RCC 7860 (cell line): ENCODE data around the gene SDC1.
"Not testable (repeated sequence)": the region's sequence is repeated elsewhere in the genome, so short reads cannot be mapped to it uniquely, and the experiment has no call there.

Source experiments
- DNase-seq: peaks from one replicate; pipeline ENCODE4 v3.0.0-alpha.2; 2015; ENCODE audit warnings: low spot score
- FAIRE-seq: peaks from 2 replicates; lab custom pipeline; 2012; peaks lifted over from hg19 to GRCh38; lab: Jason Lieb, UNC

The SDC1 gene

DNA sequence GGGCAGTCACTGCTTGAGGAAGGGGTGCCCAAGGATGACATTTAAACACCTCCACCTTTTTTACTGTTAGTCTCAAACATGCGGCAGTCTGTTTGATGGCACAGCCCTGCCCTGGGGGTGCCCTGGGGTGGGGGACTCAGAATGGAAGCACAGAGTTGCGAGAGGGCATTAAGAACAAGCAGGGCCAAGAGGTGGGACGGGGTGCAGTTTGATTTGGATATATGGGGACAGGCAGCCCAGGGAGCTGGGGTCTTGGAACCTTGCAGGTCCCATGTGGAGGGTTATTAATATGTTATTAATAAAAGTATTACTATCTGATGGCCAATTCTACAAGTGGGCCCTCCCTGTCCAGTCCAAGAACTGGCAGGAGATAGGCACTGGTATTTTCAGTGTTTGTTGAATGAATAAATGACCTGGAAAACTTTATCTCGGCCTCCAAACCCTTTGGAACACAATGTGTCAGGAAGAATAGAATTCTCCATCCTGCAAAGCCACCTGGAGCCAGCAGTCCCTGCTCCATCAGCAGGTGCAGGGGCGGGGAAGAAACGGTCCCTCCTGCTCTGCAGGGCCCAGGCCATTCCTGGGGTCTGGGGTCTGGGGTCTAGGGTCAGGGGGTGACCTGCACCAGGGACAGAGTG is 25.2 kb downstream of the SDC1 start:
- FAIRE-seq (no peak), DNase-seq (no peak)

DNA sequence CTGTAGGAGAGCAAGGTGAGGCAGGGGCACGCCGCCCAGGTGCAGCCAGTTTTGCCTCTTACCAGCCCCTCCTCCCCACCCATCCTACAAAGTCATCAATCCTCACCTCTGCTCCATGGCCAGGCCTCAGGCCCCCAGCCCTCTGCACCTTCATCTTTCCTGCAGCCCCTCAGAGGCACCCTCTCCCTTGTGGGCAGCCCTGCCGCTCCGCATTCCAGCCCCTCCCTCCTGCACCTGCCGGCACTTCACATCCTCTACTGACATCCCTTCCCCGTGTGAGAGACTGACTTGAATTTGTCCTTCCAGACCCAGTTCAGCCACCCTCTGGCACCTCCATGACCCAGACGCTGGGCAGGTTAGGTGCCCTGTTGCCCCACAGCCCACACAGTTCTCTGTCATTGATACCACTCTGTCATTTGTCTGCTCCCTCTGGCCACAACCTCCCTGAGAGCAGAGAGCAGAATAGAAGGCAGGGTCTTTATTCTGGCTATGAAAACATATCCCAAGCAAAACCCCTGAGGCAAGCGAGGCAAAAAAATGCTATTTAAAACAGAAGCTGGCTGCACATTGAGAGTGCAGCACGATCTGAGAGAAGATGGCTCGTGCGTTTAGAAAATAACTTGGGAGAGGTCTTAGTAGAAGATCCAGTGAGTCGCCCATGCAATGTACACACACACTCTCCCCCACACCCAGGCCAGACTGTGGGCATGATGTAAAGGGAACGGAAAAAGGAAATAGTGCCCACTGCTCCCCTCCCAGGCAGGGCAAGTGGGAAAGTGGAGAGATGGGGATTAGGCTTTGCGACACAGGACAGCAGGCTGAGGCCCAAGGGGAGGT is 25.9 kb downstream of the SDC1 start:
- DNase-seq (no peak), FAIRE-seq (no peak)

DNA sequence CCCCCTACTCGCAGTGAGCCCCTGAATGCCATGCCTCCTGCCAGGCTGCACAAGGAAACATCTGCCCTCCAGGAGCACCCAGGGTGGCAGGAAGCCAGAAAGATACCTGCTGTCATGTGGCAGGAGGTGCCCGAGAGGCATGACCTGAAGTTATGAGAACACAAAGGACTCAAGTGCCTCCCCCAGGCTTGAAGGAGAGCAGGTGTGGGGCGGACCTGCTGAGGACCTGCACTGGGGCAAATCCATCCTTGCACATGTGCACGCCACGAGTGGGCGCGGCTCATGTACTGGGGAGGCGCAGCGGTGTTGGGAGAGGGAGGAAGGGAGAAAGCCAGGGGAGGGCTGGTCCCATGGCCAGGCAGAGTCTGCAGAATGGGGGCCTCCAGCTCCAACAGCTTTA is 26.9 kb downstream of the SDC1 start:
- DNase-seq (no peak), FAIRE-seq (no peak)

DNA sequence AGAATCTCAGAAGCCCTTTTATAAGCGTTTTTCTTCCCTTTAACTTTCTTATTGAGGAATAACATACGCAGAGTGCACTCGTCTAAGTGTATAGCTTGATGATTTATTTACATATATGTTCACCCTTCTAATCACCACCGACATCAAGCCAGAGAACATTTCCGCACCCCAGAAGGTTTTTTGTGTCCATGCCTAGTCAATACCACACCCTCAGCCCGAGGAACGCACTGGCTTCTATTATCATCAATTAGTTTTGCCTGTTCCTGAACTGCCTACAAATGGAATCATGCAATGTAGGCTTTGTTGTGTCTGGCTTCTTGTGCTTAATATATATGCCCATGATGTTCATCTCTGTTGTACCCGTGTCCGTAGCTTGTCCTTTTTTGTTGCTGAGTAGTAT is 27.7 kb downstream of the SDC1 start:
- DNase-seq (no peak), FAIRE-seq (no peak)

DNA sequence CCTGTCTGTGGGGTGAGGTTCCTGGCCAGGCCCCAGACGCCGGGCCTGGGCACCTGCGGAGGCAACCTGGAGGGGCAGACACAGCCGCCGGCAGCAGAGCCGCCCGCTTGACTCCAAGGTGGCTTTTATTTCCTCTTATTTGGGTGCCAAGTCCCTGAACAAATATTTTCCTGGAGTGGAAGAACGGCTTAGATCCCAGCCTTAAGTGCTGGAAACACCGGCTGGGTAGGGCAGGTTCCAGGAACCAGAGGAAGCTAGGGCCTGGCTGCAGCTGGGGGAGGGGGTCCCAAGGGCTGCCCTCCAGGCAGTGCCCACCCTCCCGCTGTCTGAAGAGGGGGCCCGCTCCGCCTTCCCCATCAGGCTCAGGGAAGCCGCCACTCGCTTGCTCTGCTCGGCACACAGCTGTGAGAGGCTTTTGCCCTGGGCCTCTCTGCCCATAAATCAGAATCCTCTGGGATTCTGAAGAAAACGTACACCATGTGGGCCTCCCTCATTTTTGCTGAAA is 28.2 kb downstream of the SDC1 start:
- FAIRE-seq: no peak

DNA sequence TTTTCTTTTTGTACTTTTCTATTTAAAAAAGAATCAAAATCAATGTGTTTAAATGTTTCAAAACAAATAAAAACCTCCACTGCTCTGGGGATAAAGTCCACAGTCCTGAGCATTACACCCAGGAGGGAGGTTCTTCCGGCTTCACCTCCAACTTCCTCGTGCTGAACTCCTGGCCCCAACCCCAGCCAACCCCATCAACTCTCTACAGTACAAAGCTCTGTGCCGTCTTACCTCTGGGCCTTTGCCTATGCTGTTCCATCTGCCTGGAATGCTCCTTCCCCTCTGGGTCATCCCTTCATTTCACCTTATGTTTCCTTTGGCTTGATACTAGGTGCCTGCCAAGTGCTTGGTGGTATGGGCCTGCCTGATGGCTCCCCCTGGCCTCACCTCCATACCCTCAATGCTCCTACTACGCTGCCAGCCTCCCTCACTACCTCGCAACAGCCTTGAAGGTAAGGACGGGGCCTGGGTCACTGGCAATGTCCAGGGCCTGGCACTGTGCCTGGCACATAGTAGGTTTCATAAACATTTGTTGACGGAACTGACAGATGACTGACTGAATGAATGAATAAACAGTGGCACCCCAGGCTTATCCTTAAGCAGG is 28.8 kb downstream of the SDC1 start:
- DNase-seq: no peak

More for the DNA sequence above, 28.2 kb downstream of the SDC1 start:
- no peak for DNase-seq

DNA sequence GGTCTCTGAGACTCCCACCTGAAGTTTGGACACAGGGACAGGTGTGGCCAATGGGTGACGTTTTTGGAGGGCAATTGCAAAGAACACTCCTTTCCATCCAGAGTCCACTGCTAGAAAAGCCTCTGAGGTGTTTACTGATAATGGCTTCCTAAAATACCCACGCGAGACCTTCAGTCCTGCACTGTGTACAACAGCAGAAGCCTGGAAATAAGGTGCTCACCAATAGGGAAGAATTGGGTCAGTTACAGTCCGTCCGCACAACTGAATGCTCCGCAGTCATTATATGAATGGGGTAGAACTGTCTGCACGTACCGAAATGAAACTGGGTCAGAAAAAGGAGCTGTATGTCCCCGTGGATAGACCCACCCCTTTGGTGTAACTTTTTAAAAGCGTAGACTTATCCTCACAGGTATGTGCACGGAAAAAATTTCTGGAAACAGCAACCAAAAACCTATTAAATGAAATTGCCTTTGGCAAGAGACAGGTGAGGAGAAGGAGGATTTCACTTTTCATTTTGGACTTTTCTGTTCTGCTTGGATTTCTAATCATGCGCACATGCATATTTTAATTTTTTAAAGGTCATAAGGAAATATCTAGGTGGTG is 29.4 kb downstream of the SDC1 start:
- FAIRE-seq (no peak), DNase-seq (no peak)

More for the DNA sequence above, 28.8 kb downstream of the SDC1 start:
- no peak for FAIRE-seq

DNA sequence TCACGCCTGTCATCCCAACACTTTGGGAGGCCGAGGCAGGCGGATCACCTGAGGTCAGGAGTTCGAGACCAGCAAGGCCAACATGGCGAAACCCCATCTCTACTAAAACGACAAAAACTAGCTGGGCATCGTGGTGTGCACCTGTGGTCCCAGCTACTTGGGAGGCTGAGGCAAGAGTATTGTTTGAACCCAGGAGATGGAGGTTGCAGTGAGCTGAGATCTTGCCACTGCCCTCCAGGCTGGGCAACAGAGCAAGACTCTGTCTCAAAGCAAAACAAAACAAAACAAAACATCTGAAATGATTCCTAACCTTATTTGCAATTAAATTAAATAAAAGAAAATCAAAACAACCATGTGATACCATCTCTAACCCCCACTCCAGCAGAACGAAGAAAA is 29.9 kb downstream of the SDC1 start:
- not testable (repeated sequence) for FAIRE-seq, DNase-seq

DNA sequence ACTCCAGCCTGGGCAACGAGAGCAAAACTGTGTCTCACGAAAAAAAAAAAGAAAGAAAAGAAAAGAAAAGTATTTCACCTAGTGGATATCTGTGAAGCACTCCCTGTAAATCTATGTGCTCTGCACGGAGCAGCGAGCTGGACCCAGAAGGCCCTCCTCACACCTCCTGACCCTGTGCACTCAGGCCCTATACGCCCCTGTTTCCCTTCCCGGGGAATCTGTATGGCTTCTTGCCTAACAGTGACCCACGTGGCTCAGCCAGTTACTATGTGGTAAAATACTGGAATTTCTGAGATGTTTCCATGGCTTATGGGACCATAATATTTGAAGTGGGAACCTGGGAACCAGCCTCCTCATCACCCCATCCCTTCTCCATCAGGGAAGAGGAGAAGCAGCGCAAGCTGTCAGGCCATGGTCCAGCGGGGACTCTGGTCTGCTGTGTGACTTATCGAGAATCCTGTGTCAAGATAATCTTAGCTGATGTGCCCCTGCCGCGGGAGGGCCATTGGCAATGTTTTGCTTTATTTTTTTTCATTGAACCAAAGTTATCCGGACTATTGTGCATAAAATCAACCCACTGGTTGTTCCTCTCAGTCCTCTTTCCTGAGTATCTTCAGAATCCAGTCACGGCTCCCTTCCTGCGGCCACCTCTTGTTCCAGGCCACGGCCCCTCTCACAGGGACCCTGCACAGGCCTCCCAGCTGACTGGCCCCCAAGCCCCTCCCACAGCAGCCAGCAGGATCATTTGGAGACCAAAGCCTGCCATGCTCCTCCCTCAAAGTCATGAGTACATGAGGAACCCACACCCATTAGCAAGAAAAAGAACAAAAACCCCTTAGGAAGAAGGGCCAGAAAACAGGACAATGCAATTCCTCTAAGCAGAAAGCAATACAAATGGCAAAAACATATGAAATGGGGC is 30.6 kb downstream of the SDC1 start:
- FAIRE-seq (no peak), DNase-seq (no peak)

DNA sequence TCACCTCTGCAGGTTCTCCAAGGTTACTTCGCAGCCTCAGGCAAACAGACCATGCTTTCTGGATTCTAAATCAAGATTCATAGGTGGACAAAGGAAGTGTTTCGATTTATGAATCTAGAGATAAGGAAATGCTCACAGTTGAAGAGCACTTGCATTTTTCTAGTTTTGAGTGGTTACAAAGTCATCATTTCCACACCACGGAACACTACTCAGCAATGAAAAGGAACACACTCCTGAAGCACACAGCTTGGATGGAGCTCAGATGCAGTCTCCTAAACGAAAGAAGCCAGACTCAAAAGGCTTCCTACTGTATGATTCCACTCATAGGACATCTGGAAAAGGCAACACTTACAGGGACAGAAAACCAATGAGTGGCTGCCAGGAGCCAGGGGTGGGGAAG is 31.7 kb downstream of the SDC1 start:
- DNase-seq (no peak), FAIRE-seq (no peak)

DNA sequence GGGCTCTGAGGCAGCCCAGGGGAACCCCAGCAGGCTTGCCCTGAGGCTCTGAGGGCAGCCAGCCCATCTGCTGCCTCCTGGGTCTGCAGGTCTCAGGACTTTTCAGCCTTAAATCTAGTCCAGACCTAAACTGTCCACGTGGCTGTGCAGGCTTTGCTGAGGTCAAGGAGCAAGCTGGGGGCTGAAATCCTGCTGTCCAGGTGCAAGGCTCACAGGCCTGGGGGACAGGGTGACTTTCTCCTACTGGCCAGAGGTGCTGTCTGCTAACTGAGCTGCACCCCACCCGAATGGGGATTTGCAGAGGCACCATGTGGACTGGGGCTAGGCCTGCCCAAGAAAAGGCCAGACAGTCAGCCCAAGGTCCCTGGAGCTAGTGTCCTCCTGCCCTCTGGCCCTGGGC is 32.1 kb downstream of the SDC1 start:
- no peak for FAIRE-seq
- DNase-seq: no peak

DNA sequence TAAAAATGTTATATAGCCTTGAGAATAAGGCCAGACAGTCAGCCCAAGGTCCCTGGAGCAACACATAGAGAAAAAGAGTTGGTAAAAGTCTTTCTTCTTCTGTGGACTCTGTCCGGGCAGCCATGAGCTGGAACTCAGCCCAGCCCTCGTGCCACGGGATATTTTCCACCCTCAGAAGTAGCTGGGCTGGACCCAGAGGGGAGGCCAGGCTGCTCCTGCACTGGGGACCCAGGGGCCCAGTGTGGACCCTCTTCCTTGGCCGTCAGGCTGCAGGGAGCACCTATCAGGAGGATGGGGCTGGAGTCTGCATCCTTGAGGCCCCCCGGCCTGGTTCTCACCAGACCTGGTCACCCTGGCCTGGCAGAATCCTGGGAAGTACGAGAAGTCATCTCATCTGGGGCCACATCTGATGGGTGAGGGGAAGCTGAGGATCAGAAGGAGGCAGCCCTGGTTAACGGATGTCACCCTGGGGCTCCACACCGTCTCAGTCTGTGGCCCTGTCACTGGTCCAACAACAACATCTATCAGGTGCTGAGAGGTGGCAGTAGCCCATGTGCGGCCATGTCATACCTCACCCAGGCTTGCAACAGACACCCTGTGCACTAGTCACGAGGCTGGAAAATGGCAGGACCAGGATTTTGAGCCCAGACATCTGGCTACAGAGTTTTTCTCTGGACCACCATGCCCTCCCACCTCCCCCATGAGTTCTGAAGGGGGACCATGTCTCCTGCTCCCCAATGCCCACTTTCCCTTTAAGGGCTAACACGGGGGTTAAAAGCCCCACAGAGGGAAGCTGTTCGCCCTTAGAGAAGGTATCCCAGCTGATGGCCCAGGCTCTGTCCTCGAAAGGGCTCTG is 33.0 kb downstream of the SDC1 start:
- DNase-seq: no peak
- FAIRE-seq: no peak

DNA sequence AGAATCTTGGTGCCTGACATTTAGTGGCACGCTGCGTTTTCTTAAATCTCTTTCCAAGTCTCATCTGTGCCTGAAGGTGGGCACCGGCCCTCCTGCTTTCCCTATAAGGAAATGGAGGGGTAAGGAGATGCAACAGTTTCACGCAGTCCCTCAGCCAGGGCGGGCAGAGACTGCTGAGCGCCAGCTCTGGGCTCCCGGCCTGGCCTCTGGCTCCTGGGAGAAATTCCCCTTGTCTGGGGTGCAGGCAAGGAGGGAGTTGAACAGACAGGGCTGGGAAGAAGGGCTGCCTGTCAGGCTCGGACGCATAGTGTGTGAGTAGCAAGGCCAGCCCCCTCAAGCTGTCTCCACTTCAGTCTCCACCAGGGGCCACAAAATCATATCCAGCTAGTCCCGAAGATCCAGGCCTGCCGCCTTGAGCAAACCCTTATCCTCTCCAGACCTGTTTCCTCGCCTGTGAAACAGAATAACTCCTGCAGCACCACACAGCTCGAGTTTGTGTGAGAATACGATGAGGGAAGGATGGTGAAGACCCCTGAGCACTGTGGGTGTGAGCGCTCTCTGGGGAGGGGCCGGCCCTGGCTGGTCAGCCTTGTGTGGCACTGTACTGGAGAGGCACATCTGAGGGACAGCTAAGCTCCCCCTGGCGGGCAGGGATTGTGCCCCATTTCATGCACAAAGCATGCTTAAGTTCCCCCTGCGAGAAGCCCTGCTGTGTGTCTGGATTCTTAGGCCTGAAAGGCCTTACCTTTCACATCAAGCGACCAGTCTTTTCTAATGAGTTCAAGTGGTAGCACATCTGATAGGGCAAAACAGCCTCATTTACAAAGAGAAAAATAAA is 33.8 kb downstream of the SDC1 start:
- FAIRE-seq (no peak), DNase-seq (no peak)

DNA sequence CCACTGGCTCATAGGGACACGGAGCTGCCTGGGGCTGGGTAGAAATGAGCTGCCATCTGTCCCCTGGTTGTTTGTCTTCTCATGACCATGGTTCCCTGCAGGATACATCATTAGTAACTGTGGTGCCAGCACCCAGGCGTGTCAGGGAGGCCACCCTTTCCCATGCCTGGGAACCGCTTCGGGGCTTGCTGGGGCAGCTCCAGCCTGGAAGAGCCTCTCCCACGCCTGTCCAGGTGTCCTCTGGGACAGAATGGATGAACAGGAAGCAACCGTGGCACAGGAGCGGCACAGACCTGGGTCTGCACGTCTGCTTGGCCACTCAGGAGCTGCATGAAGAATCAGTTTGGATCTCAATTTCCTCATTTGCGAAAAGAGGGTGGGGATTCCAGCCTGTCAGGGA is 34.8 kb downstream of the SDC1 start:
- no peak for FAIRE-seq

DNA sequence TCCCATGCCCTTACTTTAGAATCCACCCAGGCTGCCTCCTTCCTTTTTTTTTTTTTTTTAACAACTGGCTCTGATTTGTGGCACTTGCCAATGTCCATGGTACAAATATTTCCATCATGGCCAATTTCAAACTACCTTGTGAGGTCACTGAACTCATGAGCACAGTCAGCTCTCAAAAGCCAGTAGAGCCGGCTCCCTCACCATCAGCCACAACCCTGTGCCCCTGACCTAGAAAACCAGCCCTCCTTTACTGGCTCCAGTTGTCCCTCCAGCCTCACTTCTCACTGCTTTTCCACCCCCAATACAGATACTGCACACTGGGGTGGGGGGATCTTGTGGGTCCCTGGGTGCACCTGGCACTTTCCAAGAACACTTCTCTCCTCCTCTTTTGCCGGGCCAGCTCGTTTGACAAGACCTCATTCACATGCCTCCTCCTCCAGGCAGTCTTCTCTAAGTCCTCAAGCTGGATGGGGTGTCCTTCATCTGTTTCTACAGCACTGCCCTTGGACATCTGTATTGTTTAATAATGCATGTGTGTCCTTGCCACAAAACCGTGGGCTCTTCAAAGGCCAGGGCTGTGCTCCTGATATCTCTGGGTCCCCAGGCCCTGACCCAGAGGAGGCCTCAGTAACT is 35.5 kb downstream of the SDC1 start:
- FAIRE-seq (no peak), DNase-seq (no peak)

More for the DNA sequence above, 34.8 kb downstream of the SDC1 start:
- no peak for DNase-seq

DNA sequence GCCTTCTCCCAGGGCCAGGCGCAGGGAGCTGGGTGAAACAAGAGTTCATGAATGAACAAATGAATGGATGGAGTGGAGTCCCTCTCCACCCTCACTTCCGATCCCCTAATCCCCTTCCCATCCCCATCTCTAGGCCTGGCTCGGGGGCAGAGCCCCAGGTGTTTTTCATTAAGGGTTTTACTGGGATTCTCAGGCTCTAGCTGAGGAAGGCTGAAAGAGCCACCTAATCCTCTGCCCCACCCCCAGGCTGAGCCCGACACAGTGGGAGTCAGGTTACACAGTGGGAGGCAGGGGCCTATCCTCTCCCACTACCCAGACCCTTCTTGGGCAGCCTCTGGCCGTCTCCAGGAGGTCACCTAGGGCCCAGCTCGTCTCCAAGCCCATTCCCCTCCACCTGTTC is 36.1 kb downstream of the SDC1 start:
- DNase-seq: no peak
- FAIRE-seq: no peak

DNA sequence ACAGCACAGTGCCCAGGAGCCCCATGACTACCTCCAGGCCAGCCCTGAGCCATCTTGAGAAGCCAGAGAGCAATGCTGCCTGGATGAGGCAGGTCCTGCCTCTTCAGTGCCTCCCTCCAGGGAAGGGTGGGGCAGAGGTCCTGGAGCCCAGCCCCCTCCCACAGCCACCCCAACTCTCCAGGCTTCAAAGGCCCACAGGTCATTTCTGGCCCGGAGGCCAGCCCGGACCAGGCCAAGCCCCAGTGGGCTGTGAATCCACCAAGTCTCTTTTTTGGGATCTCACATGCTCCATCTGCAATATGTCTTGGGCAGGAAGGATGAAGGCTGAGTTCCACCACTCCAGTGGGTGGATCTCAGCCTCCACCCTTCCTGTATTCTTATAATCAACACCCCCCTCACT is 36.7 kb downstream of the SDC1 start:
- FAIRE-seq: no peak

DNA sequence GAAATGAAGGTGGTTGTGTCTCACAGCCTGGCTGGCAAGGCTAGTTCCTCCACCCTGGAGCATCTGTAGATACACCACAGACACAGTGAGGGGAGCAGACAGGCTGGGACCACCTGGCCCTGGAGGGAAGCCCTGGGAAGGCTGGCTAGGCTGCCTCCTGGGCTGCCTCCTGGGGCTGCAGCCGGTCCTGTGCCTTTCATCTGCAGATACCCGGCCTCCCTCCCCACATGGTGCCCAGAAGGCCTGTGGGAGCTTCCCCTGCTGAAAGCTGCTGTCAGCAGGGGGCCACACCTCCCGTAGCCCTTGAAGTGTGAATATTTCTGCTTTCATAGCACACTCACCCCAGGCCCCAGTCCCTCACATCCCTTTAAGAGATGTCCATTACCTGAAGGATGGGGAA is 37.6 kb downstream of the SDC1 start:
- FAIRE-seq: no peak
- no peak for DNase-seq

More for the DNA sequence above, 36.7 kb downstream of the SDC1 start:
- DNase-seq: no peak
